H9 (cell line): ENCODE measurements around the gene PI16. TPM values are rescaled to one million over a fixed set of nuclear protein-coding genes. Genes with fewer than 3 reads are reported as not detected.

ENCODE experiments used
- DNase-seq: peaks from one replicate; pipeline ENCODE4 v3.0.0-alpha.2; 2017
- H2AFZ ChIP-seq: one replicate; pipeline ENCODE4 v1.6.1; 2013; ENCODE audit warnings: mild to moderate bottlenecking, low read length, control low read depth, moderate library complexity
- H2AK5ac ChIP-seq: 2 replicates; pipeline ENCODE4 v1.6.1; 2013; ENCODE audit warnings: low read length, control low read depth, mixed read lengths; ENCODE audit not compliant: insufficient read length
- H2BK120ac ChIP-seq: one replicate; pipeline ENCODE4 v1.6.1; 2013; ENCODE audit warnings: low read depth, mild to moderate bottlenecking, low read length, control low read depth, inconsistent platforms; ENCODE audit not compliant: poor library complexity, severe bottlenecking
- H2BK12ac ChIP-seq: 2 replicates; pipeline ENCODE4 v1.6.1; 2013; ENCODE audit warnings: low read length, control low read depth, mixed read lengths, low read depth; ENCODE audit not compliant: insufficient read length
- H2BK15ac ChIP-seq: 2 replicates; pipeline ENCODE4 v1.6.1; 2013; ENCODE audit warnings: low read depth, low read length, control low read depth
- H2BK20ac ChIP-seq: one replicate; pipeline ENCODE4 v1.6.1; 2013; ENCODE audit warnings: low read depth, mild to moderate bottlenecking, low read length, control low read depth, inconsistent platforms; ENCODE audit not compliant: poor library complexity, severe bottlenecking
- H2BK5ac ChIP-seq: 2 replicates; pipeline ENCODE4 v1.6.1; 2013; ENCODE audit warnings: low read length, control low read depth, mixed read lengths; ENCODE audit not compliant: insufficient read length
- H3K14ac ChIP-seq: 2 replicates; pipeline ENCODE4 v1.6.1; 2013; ENCODE audit warnings: low read length, control low read depth; ENCODE audit not compliant: insufficient read depth
- H3K18ac ChIP-seq: 2 replicates; pipeline ENCODE4 v1.6.1; 2013; ENCODE audit warnings: low read depth, mild to moderate bottlenecking, mixed read lengths, low read length, control low read depth; ENCODE audit not compliant: insufficient read length
- H3K23ac ChIP-seq: 2 replicates; pipeline ENCODE4 v1.6.1; 2013; ENCODE audit warnings: low read length, control low read depth, mixed read lengths, low read depth; ENCODE audit not compliant: insufficient read length
- H3K23me2 ChIP-seq: 2 replicates; pipeline ENCODE4 v1.6.1; 2013; ENCODE audit warnings: low read depth, mild to moderate bottlenecking, mixed read lengths, low read length, control low read depth; ENCODE audit not compliant: insufficient read length, poor library complexity, severe bottlenecking
- H3K27ac ChIP-seq: 2 replicates; pipeline ENCODE4 v1.5.1; 2013; ENCODE audit warnings: low read length, control low read depth, mixed read lengths, low read depth; ENCODE audit not compliant: insufficient read length
- H3K27me3 ChIP-seq: 2 replicates; pipeline ENCODE4 v1.6.1; 2013; ENCODE audit warnings: low read length, control low read depth, inconsistent platforms; ENCODE audit not compliant: insufficient read depth
- H3K4ac ChIP-seq: 2 replicates; pipeline ENCODE4 v1.6.1; 2013; ENCODE audit warnings: low read depth, mild to moderate bottlenecking, control low read depth, inconsistent platforms, low read length, moderate library complexity
- H3K4me1 ChIP-seq: 2 replicates; pipeline ENCODE4 v1.6.1; 2013; ENCODE audit warnings: low read length, control low read depth, inconsistent platforms; ENCODE audit not compliant: insufficient read depth
- H3K4me2 ChIP-seq: 2 replicates; pipeline ENCODE4 v1.6.1; 2013; ENCODE audit warnings: low read length, control low read depth, mixed read lengths; ENCODE audit not compliant: insufficient read length, insufficient read depth
- H3K56ac ChIP-seq: 2 replicates; pipeline ENCODE4 v1.6.1; 2013; ENCODE audit warnings: low read depth, mild to moderate bottlenecking, mixed read lengths, low read length, control low read depth; ENCODE audit not compliant: insufficient read length
- H3K79me1 ChIP-seq: 2 replicates; pipeline ENCODE4 v1.6.1; 2013; ENCODE audit warnings: low read depth, mild to moderate bottlenecking, moderate library complexity, low read length, control low read depth, inconsistent platforms; ENCODE audit not compliant: insufficient read depth, poor library complexity, severe bottlenecking
- H3K79me2 ChIP-seq: 2 replicates; pipeline ENCODE4 v1.6.1; 2013; ENCODE audit warnings: low read length, control low read depth, inconsistent platforms; ENCODE audit not compliant: insufficient read depth
- H3K9ac ChIP-seq: 2 replicates; pipeline ENCODE4 v1.6.1; 2013; ENCODE audit warnings: low read length, control low read depth, mixed read lengths; ENCODE audit not compliant: insufficient read length; ENCODE audit errors: extremely low read depth
- H3K9me3 ChIP-seq: one replicate; pipeline ENCODE4 v1.6.1; 2013; ENCODE audit warnings: low read depth, low read length, inconsistent platforms; ENCODE audit not compliant: control insufficient read depth
- H3T11ph ChIP-seq: one replicate; pipeline ENCODE4 v1.6.1; 2013; ENCODE audit warnings: mild to moderate bottlenecking, low read length, control low read depth, inconsistent platforms
- H4K20me1 ChIP-seq: one replicate; pipeline ENCODE4 v1.6.1; 2013; ENCODE audit not compliant: control insufficient read depth, insufficient read length, insufficient read depth
- H4K5ac ChIP-seq: 2 replicates; pipeline ENCODE4 v1.6.1; 2013; ENCODE audit warnings: low read depth, mild to moderate bottlenecking, mixed read lengths, low read length, control low read depth; ENCODE audit not compliant: insufficient read length
- H4K8ac ChIP-seq: replicated peaks from 2 replicates; pipeline ENCODE4 v1.6.1; 2013; ENCODE audit warnings: low read length, control low read depth, mixed read lengths, low read depth; ENCODE audit not compliant: insufficient read length
- H4K91ac ChIP-seq: 2 replicates; pipeline ENCODE4 v1.6.1; 2013; ENCODE audit warnings: low read depth, mild to moderate bottlenecking, moderate library complexity, mixed read lengths, low read length, control low read depth; ENCODE audit not compliant: insufficient read length
- H3K27ac Mint-ChIP-seq, 3 experiments: 2 replicates in 2 of 3; 3 replicates in 1 of 3; pipeline ENCODE4 v1.8.0; 2020 to 2021; ENCODE audit warnings: mixed read lengths in 3 of 3, mild to moderate bottlenecking in 1 of 3, moderate library complexity in 1 of 3
- H3K27me3 Mint-ChIP-seq: 2 replicates; pipeline ENCODE4 v1.8.0; 2021; ENCODE audit warnings: low read depth, mild to moderate bottlenecking, moderate library complexity, mixed read lengths
- H3K36me3 Mint-ChIP-seq, 3 experiments: 2 replicates in 2 of 3; 3 replicates in 1 of 3; pipeline ENCODE4 v1.8.0; 2020 to 2021; ENCODE audit warnings: low read depth in 3 of 3, mixed read lengths in 3 of 3; ENCODE audit not compliant: insufficient read depth in 1 of 3
- H3K4me1 Mint-ChIP-seq, 2 experiments: 2 replicates each; pipeline ENCODE4 v1.8.0; 2020; ENCODE audit warnings: mixed read lengths in 2 of 2
- H3K4me3 Mint-ChIP-seq, 2 experiments: 2 replicates in 1 of 2; 3 replicates in 1 of 2; pipeline ENCODE4 v1.8.0; 2020 to 2021; ENCODE audit warnings: mild to moderate bottlenecking in 2 of 2, mixed read lengths in 2 of 2, moderate library complexity in 1 of 2
- H3K9me3 Mint-ChIP-seq, 2 experiments: 2 replicates in 1 of 2; 3 replicates in 1 of 2; pipeline ENCODE4 v1.8.0; 2020; ENCODE audit warnings: mild to moderate bottlenecking in 2 of 2, mixed read lengths in 2 of 2, moderate library complexity in 1 of 2
- CTCF ChIP-seq: fragments of 200-600 bp; sonication (generic); conservative IDR thresholded peaks from 3 replicates; pipeline ENCODE4 v1.8.0; 2021; ENCODE audit warnings: antibody characterized with exemption, mild to moderate bottlenecking
- WGBS: extraction: QIAGEN DNeasy Blood & Tissue Kit; methylation state at CpG from one replicate; pipeline ENCODE4 v1.1.7; 2013; ENCODE audit warnings: missing lambda C conversion rate, low lambda C conversion rate, mixed read lengths; ENCODE audit not compliant: insufficient read length; ENCODE audit errors: extremely low coverage; 5-methylcytosine and 5-hydroxymethylcytosine counted together
- total RNA-seq: library from RNA; stranded (reverse); gene quantifications from 2 replicates; pipeline ENCODE4 v1.2.1, GENCODE V29; 2021

Gene PI16
- total RNA-seq, 1 experiment from 2014 or later, result not detected

DNA sequence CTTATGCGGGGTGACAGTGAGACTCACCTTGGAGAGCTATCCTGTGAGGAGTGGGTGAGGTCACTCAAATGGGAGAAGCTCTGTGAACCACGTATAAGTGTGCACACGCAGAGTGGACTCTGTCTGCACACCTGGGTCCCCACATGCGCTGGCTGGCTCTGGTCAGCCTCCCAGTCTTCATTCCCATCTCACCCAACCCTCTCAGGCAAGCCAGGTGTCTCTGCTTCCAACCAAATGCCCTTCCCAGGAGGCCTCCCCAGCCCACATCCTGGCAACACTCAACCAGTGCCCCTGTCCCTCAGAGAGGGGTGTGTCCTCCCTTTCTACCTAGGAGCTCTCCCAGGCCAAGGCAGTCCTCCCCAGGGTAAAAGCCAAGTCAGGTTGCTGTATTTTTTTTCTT, 8.0 kb upstream of the PI16 start:
- peak overlapping the region in 2 of 3 experiments; percentile 1 to 18; a peak in 2 of 7 replicates for H3K27ac Mint-ChIP-seq
- H3K4me3 Mint-ChIP-seq, result no peak overlapping the region
- Histone ChIP-seq H3K4ac (no peak overlapping the region), H3K4me1 (peaks cover 4% of the 10 kb centered on the region), H3K56ac (no peak overlapping the region), H2AFZ (no peak overlapping the region), H3K23ac (no peak overlapping the region), H4K91ac (no peak overlapping the region), H2BK120ac (no peak overlapping the region), H3T11ph (no peak overlapping the region), H2AK5ac (no peak overlapping the region), H4K8ac (no peak overlapping the region), H2BK12ac (no peak overlapping the region), H3K14ac (no peak overlapping the region), H3K79me2 (no peaks in the 10 kb centered on the region), H3K4me2 (no peak overlapping the region), H3K18ac (no peak overlapping the region), H3K27me3 (no peaks in the 10 kb centered on the region), H2BK5ac (no peak overlapping the region), H3K23me2 (no peaks in the 10 kb centered on the region), H4K20me1 (no peaks in the 10 kb centered on the region), H3K27ac (no peak overlapping the region), H3K9ac (no peak overlapping the region), H2BK15ac (no peak overlapping the region), H3K9me3 (no peaks in the 10 kb centered on the region), H2BK20ac (no peak overlapping the region), H3K79me1 (no peaks in the 10 kb centered on the region), H4K5ac (no peak overlapping the region)
- peak; percentile 28 for DNase-seq
- H3K36me3 Mint-ChIP-seq, result 0 out of 7 replicates have a peak, but pooled peaks cover 0 to 2% (median 0%) of the 10 kb centered on the region in 3 experiments
- no peak for TF ChIP-seq CTCF
- peaks cover 2% of the 10 kb centered on the region; the same call in 1 of the 2 replicates for H3K27me3 Mint-ChIP-seq
- H3K9me3 Mint-ChIP-seq, result peaks cover 4 to 6% of the 10 kb centered on the region in 2 experiments; a peak in 3 of 5 replicates
- WGBS, result no CpG with 5 or more reads among the region's 4 CpGs
- H3K4me1 Mint-ChIP-seq, result peaks cover 19 to 24% of the 10 kb centered on the region in 2 experiments
